ENCODE results near the gene RBM10.

Gene RBM10

GRCh38 chrX:47212381-47213293 lies 67.6 kb downstream of the RBM10 start:
- TF ChIP-seq, protein P1, sequence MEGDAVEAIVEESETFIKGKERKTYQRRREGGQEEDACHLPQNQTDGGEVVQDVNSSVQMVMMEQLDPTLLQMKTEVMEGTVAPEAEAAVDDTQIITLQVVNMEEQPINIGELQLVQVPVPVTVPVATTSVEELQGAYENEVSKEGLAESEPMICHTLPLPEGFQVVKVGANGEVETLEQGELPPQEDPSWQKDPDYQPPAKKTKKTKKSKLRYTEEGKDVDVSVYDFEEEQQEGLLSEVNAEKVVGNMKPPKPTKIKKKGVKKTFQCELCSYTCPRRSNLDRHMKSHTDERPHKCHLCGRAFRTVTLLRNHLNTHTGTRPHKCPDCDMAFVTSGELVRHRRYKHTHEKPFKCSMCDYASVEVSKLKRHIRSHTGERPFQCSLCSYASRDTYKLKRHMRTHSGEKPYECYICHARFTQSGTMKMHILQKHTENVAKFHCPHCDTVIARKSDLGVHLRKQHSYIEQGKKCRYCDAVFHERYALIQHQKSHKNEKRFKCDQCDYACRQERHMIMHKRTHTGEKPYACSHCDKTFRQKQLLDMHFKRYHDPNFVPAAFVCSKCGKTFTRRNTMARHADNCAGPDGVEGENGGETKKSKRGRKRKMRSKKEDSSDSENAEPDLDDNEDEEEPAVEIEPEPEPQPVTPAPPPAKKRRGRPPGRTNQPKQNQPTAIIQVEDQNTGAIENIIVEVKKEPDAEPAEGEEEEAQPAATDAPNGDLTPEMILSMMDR (IDR thresholded peaks at IDR 0.05; ENCODE audit: low read depth, low read length) = no peak
- DNase-seq (ENCODE audit: extremely low read depth, low read depth) = no peak

DNA sequence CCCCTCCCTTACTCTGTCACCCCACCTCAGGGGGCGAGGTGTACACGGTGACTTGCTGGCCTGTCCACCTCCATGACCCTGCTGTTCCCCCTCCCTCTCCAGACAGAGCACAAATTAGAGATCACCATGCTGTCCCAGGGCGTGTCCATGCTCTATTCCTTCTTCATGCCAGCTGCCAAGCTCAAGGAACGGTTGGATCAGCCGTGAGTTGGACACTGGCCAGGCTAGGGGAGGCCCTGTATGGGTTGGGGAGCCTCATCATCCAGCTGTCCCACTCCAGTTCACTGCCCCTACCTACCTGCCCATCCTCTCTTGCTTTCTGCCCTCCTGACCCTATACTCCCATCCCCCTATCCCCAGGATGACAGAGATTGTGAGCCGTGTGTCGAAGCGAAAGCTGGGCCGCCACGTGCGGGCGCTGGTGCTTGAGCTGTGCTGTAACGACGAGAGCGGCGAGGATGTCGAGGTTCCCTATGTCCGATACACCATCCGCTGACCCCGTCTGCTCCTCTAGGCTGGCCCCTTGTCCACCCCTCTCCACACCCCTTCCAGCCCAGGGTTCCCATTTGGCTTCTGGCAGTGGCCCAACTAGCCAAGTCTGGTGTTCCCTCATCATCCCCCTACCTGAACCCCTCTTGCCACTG lies 69.5 kb downstream of the RBM10 start:
- TF ChIP-seq, protein P1 (IDR thresholded peaks at IDR 0.05; ENCODE audit: low read depth, low read length) = no peak
- DNase-seq (ENCODE audit: extremely low read depth, low read depth) = no peak

DNA sequence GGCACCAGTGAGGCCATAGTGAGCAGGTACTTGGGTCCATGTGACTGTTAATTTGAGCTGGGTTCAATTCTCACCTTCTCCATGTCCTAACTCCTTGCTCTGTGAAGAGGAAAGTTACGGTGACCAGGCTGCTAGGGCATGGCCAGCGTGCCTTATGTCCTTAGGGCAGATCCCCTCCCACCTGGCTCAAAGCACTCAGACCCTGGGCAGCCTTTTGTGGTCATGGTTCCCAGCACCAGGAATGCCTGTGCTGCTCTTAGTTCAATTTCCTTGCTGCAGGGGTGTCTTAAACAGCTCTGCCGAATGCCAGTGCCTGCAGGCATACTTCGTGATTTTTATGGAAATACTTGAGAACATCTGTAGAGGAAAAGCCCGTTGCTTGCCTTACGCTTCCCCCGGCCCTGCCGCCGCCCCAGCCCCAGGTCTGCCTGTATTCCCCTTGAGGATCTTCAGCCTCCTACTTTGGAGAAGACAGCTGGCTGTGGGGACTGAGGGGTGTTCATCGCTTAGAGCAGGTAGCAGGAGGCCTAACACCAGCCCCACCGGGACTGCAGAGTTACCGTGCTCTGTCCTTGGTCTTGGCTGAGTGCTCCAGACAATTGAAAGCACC lies 70.4 kb downstream of the RBM10 start:
- TF ChIP-seq, protein P1 (IDR thresholded peaks at IDR 0.05; ENCODE audit: low read depth, low read length) = no peak
- no peak for DNase-seq (ENCODE audit: extremely low read depth, low read depth)

DNA sequence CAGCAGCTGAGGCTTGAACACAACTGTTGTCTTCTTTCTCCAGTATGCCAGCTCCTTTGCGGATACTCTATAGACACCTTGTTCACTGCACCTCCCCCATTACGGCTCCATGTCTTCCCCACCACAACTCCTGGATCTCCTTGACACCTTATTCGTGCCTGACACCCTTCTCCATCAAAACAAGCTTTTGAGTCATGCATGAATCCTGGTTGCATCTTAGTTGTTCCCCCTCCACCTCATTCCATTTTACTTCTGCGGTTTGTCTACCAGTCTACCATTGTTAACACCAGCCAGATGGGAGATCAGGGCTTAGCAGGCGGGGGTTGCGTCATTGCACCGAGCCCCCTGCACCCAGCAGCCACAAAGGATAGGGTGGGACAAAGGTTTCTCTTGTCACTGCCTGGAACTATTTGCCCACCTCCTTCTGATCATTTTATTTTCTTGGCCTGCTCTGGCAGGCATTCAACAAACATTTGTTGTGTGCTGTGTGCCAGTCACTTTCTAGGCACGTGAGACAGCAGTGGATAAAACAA lies 71.4 kb downstream of the RBM10 start:
- no peak for DNase-seq (ENCODE audit: extremely low read depth, low read depth)
- TF ChIP-seq, protein P1 (IDR thresholded peaks at IDR 0.05; ENCODE audit: low read depth, low read length) = no peak

DNA sequence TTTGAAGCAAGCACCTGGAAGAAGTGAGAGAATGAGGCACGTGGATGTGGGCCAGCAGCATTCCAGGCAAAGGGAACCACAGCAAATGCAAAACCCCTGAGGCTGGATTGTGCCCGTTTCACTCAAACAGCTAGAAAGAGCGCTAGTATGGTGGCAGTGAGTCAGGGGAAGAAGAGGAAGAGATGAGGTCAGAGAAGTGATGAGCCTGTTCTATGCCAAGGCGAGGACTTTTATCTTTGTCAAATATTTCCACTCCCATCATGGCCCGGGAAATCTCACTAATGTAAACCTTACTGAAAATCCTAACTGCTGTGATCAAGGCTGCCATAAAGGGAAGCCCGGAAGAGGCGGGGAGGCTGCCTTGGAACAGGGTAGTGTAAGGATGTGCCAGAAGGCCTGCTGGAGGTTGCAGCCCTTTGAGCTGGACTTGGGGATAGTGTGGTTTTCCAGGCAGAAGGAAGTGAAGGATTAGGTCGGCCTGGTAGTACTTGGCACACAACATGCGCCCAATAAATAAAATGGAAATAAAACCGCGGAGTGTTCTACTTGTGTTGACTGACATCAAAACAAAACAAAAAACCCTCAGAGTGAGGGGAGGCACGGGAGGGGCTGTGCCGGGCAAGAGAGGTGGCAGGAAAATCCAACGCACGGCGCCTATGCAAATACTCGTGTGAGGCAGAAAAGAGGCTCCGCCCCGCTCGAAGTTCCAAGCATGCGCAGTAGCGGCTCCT lies 72.3 kb downstream of the RBM10 start:
- TF ChIP-seq, protein P1 (IDR thresholded peaks at IDR 0.05; ENCODE audit: low read depth, low read length) = no peak
- DNase-seq (ENCODE audit: extremely low read depth, low read depth) = no peak

- TF ChIP-seq, protein P1 (IDR thresholded peaks at IDR 0.05; ENCODE audit: low read depth, low read length) = no peak
- DNase-seq (ENCODE audit: extremely low read depth, low read depth) = peak; percentile 98
Observed at GRCh38 chrX:47217852-47218279, 72.8 kb downstream of the RBM10 start.
